ENCODE data around the gene TCHHL1.

GRCh38 chr1:152111515-152111968, 22.7 kb upstream of the TCHHL1 start:
- TF ChIP-seq CTCF (IDR thresholded peaks at IDR 0.05; ENCODE audit: poor library complexity, severe bottlenecking): no peak
- TF ChIP-seq TAF1 (IDR thresholded peaks at IDR 0.05; ENCODE audit: low read depth): no peak
- TF ChIP-seq REST (IDR thresholded peaks at IDR 0.05; ENCODE audit: borderline replicate concordance): peak; percentile 15
- TF ChIP-seq EZH2 (IDR thresholded peaks at IDR 0.05; ENCODE audit: borderline replicate concordance, insufficient read depth, low read length, poor library complexity, severe bottlenecking): no peak
- peak; percentile 27 for TF ChIP-seq POLR2AphosphoS5 (IDR thresholded peaks at IDR 0.05)
- TF ChIP-seq RAD21 (conservative IDR thresholded peaks at IDR 0.05): no peak

Data from neural cell (in vitro differentiated cells).